NCI-H2196 treated with DMSO at 0.1 percent for 48 hours (cell line): ENCODE results near the gene TBL3.

Experiments
- DNase-seq: peaks from one replicate; lab custom pipeline; 2025; ENCODE audit not compliant: unreplicated experiment; lab: John Stamatoyannopoulos, UW

Gene TBL3

DNA sequence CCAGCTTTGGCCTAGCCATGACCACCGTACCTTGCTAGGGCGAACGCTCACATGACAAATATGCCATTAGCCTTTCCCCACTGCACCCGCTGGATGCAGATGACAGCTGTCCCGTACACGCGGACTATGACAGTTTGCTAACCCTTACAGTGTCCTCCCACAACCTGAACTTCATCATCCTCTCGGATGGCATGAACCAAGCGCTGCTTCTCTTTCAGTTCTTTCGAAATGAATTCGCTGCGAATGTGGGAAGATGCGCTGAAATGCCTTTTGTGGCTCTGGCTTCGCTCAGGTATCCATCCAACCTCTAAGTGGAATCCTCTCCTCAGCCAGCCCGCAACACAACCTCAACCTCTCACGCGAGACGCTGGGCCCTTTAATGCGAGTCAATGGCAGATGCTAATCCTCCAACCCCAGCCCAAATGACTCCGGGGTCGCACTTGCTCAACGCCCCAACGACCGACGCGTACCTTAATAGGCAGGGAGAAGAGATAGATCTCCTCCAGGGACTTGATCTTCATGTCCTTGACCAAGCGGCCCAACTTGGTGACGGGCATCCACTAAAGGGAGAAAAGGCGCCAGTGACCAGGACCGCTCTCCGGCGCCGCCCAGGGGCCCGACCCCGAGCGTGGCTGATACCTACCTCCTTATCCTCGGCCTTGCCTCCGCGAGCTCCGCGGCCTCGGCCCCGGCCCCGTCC lies 7.9 kb upstream of the TBL3 start:
- no peak for DNase-seq

- DNase-seq, result peak; percentile 94
These were observed 7.1 kb upstream of the TBL3 start, which contains the start of gene RPS2 for GRCh38 chr16:1964506-1965395. RPS2 (minus strand) TSS chr16:1964826; CDS start chr16:1964625, 201 bp downstream.

DNA sequence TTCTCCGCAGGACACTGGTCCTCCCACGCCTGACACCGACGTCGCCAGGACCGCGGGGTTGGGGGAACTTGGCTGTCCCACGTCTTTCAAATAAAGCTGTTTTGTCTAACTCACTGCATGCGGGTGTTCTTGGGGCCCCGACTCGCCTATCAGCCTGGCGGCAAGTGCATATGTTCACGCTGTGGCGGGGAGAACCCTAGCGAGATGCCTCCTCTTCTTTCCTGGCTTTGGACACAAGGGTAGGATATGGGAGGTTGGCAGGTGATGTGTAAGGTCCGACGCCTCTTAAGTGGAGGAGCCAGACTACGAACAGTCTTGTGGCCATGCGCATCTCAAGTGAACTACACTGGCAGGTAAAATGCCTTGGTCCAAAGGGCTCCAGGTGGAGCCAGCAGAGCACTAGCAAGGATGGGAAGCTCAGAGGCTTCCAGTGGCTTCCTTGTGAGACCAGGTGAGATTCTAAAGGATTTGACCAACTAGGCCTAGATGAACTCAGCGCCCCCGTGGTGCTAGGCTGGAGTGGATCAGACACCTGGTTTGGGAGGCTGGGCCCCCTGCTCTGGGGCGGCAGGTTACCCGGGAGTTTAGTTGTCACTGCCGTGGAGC lies 6.4 kb upstream of the TBL3 start:
- DNase-seq, result no peak

GRCh38 chr16:1966460-1966859 lies 5.4 kb upstream of the TBL3 start, which contains the start of gene RNF151:
RNF151 (plus strand) TSS chr16:1966856; CDS start chr16:1966882, 26 bp downstream.
- no peak for DNase-seq

- DNase-seq, result no peak
These were observed 3.5 kb upstream of the TBL3 start for GRCh38 chr16:1968146-1968953.

GRCh38 chr16:1972490-1972877 lies 631 bp downstream of the TBL3 start:
- no peak for DNase-seq

GRCh38 chr16:1973461-1974156 lies 1.8 kb downstream of the TBL3 start:
- DNase-seq, result no peak

DNA sequence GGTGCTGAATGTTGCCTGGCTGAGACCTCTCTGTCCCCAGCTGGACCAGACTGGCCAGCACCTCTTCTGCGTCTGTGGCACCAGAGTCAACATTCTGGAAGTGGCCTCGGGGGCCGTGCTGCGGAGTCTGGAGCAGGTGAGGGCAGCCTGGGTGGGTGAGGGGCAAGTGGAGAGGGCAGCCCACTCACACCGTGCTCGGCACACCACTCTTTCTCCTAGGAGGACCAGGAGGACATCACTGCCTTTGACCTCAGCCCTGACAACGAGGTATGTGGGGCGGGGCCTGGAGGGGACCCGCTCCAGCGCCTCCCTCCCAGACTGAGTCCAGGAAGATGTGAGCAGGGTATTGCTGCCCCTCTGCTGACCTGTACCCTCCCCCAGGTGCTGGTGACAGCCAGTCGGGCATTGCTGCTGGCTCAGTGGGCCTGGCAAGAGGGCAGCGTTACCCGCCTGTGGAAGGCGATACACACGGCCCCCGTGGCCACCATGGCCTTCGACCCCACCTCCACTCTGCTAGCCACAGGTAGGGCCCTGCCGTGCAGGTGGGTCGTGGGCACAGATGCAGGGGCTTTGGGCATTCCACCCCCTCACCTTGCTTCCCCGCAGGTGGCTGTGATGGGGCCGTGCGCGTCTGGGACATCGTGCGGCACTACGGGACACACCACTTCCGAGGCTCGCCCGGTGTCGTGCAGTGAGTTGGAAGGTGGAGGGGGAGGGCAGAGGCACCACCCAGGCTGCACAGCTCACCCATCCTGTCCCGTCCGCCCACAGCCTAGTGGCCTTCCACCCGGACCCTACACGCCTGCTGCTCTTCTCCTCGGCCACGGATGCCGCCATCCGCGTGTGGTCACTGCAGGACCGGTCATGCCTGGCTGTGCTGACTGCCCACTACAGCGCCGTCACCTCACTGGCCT lies 2.6 kb downstream of the TBL3 start:
- DNase-seq, result no peak

DNA sequence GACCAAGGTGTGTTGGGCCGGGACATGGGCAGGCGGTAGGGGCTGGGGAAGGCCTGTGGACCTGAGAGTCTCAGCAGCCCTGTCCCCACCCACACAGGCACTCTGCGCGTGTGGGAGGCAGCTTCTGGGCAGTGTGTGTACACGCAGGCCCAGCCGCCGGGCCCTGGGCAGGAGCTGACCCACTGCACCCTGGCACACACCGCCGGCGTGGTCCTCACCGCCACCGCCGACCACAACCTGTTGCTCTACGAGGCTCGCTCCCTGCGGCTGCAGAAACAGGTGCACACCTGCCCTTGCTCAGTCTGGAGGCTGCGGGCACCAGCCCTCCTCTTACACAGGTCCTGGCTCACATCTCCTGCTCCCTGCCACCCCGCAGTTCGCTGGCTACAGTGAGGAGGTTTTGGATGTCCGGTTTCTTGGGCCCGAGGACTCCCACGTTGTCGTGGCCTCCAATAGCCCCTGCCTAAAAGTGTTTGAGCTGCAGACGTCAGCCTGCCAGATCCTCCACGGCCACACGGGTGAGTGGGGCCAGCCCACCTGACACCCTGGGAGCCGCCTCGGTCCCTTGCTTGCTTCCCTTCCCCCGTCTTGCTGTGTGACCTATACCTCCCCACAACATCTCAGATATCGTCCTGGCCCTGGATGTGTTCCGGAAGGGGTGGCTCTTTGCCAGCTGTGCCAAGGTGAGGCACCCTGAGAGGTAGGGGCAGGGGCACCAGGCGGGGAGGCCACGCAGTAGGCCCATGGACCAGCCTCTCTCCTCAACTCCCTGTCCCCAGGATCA lies 3.8 kb downstream of the TBL3 start:
- DNase-seq, result no peak

DNA sequence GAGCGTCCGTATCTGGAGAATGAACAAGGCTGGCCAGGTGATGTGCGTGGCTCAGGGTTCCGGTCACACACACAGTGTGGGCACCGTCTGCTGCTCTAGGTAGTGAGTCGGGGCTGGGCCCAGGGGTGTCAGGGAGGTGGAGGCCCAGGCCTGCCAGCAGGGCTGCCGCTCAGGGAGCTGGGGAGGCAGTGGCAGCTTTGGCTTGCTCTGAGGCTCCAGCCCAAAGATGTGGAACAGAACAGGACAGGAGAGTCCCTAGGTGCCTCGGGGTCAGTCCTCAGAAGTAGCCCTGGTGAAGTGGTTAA lies 4.3 kb downstream of the TBL3 start:
- no peak for DNase-seq

GRCh38 chr16:1976951-1977874 lies 5.4 kb downstream of the TBL3 start:
- no peak for DNase-seq

GRCh38 chr16:1977875-1978268 lies 6.0 kb downstream of the TBL3 start:
- DNase-seq, result no peak

- no peak for DNase-seq
These were observed 6.7 kb downstream of the TBL3 start for GRCh38 chr16:1978476-1979120.

GRCh38 chr16:1979271-1980029 lies 7.6 kb downstream of the TBL3 start:
- DNase-seq, result peak; percentile 82

- no peak for DNase-seq
These were observed 8.3 kb downstream of the TBL3 start for GRCh38 chr16:1980030-1980769.

DNA sequence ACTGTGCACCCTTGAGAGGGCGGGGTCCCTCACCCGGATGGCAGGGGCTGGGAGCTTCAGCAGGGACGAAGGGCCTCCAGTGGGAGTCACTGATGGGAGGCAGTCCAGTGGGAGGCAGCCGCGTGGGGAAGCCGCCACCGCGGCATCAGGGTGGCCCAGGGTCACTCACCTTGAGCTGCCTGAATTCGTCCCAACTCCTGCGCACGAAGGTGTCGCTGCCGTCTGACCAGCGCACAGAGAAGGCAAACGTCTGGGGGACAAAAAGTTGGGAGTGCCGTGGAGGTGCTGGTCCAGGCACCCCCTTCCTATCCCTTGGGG lies 8.9 kb downstream of the TBL3 start:
- no peak for DNase-seq
